Measurements from ENCODE around the gene PDZD2.

DNA sequence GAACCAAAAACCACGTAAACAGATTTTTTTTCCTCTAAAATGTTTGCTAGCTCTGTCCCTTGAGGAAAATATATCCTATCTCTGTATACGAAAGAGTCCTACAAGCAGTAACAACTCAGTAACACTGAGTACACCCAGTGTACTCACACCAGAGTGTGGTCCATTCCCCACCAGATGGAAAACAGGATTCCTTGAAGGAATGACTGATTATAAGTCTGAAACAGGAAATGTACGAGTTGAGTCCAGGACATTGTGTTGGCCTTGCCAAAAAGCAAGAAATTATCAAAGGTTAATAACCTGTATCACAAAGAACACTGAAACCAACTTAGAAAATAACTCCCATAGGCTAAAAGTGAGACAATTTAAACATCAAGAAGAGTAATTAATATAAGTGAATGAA, 514.8 kb downstream of the PDZD2 start:
- TF ChIP-seq, protein P1, sequence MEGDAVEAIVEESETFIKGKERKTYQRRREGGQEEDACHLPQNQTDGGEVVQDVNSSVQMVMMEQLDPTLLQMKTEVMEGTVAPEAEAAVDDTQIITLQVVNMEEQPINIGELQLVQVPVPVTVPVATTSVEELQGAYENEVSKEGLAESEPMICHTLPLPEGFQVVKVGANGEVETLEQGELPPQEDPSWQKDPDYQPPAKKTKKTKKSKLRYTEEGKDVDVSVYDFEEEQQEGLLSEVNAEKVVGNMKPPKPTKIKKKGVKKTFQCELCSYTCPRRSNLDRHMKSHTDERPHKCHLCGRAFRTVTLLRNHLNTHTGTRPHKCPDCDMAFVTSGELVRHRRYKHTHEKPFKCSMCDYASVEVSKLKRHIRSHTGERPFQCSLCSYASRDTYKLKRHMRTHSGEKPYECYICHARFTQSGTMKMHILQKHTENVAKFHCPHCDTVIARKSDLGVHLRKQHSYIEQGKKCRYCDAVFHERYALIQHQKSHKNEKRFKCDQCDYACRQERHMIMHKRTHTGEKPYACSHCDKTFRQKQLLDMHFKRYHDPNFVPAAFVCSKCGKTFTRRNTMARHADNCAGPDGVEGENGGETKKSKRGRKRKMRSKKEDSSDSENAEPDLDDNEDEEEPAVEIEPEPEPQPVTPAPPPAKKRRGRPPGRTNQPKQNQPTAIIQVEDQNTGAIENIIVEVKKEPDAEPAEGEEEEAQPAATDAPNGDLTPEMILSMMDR (IDR thresholded peaks at IDR 0.05): no peak
- TF ChIP-seq POLR2A (IDR thresholded peaks at IDR 0.05): no peak

All from heart left ventricle (tissue), 13 donors.